ENCODE results near the gene VWF.

The VWF gene

GRCh38 chr12:6052206-6052939 lies 72.1 kb downstream of the VWF start:
- no peaks in the 10 kb centered on the region for H3K27me3 ChIP-seq (ENCODE audit: insufficient read depth, poor library complexity, severe bottlenecking)
- no peak overlapping the region for H3K27ac ChIP-seq (replicated peaks)
- no peak for DNase-seq (ENCODE audit: low read depth in 1 of 2, low spot score in 1 of 2)
- no peak overlapping the region for H3K4me3 ChIP-seq (replicated peaks; ENCODE audit: insufficient read depth, low read length)
- TF ChIP-seq POLR2AphosphoS5 (IDR thresholded peaks at IDR 0.05; ENCODE audit: low read depth) (no peak), SPI1 (IDR thresholded peaks at IDR 0.05; ENCODE audit: borderline replicate concordance, low read depth) (no peak), GABPA (IDR thresholded peaks at IDR 0.05; ENCODE audit: low read depth) (no peak)
- TF ChIP-seq, protein P1, sequence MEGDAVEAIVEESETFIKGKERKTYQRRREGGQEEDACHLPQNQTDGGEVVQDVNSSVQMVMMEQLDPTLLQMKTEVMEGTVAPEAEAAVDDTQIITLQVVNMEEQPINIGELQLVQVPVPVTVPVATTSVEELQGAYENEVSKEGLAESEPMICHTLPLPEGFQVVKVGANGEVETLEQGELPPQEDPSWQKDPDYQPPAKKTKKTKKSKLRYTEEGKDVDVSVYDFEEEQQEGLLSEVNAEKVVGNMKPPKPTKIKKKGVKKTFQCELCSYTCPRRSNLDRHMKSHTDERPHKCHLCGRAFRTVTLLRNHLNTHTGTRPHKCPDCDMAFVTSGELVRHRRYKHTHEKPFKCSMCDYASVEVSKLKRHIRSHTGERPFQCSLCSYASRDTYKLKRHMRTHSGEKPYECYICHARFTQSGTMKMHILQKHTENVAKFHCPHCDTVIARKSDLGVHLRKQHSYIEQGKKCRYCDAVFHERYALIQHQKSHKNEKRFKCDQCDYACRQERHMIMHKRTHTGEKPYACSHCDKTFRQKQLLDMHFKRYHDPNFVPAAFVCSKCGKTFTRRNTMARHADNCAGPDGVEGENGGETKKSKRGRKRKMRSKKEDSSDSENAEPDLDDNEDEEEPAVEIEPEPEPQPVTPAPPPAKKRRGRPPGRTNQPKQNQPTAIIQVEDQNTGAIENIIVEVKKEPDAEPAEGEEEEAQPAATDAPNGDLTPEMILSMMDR (IDR thresholded peaks at IDR 0.05; ENCODE audit: insufficient read depth, low read length): no peak
- TF ChIP-seq, protein P2, sequence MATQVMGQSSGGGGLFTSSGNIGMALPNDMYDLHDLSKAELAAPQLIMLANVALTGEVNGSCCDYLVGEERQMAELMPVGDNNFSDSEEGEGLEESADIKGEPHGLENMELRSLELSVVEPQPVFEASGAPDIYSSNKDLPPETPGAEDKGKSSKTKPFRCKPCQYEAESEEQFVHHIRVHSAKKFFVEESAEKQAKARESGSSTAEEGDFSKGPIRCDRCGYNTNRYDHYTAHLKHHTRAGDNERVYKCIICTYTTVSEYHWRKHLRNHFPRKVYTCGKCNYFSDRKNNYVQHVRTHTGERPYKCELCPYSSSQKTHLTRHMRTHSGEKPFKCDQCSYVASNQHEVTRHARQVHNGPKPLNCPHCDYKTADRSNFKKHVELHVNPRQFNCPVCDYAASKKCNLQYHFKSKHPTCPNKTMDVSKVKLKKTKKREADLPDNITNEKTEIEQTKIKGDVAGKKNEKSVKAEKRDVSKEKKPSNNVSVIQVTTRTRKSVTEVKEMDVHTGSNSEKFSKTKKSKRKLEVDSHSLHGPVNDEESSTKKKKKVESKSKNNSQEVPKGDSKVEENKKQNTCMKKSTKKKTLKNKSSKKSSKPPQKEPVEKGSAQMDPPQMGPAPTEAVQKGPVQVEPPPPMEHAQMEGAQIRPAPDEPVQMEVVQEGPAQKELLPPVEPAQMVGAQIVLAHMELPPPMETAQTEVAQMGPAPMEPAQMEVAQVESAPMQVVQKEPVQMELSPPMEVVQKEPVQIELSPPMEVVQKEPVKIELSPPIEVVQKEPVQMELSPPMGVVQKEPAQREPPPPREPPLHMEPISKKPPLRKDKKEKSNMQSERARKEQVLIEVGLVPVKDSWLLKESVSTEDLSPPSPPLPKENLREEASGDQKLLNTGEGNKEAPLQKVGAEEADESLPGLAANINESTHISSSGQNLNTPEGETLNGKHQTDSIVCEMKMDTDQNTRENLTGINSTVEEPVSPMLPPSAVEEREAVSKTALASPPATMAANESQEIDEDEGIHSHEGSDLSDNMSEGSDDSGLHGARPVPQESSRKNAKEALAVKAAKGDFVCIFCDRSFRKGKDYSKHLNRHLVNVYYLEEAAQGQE (IDR thresholded peaks at IDR 0.05; ENCODE audit: insufficient replicate concordance, low read depth): no peak

- TF ChIP-seq SPI1 (IDR thresholded peaks at IDR 0.05; ENCODE audit: borderline replicate concordance, low read depth): no peak
- no peak for DNase-seq (ENCODE audit: low read depth in 1 of 2, low spot score in 1 of 2)
- no peak overlapping the region for H3K4me3 ChIP-seq (replicated peaks; ENCODE audit: insufficient read depth, low read length)
- H3K27me3 ChIP-seq (ENCODE audit: insufficient read depth, poor library complexity, severe bottlenecking): no peaks in the 10 kb centered on the region
- no peak overlapping the region for H3K27ac ChIP-seq (replicated peaks)
Measured at GRCh38 chr12:6049992-6050391, 74.5 kb downstream of the VWF start.

- no peak overlapping the region for H3K4me3 ChIP-seq (replicated peaks; ENCODE audit: insufficient read depth, low read length)
- no peak for TF ChIP-seq POLR2AphosphoS5 (IDR thresholded peaks at IDR 0.05; ENCODE audit: low read depth)
- TF ChIP-seq, protein P2 (IDR thresholded peaks at IDR 0.05; ENCODE audit: insufficient replicate concordance, low read depth): no peak
- TF ChIP-seq GABPA (IDR thresholded peaks at IDR 0.05; ENCODE audit: low read depth): no peak
- TF ChIP-seq, protein P1 (IDR thresholded peaks at IDR 0.05; ENCODE audit: insufficient read depth, low read length): no peak
- no peak for TF ChIP-seq SPI1 (IDR thresholded peaks at IDR 0.05; ENCODE audit: borderline replicate concordance, low read depth)
- no peak overlapping the region for H3K27ac ChIP-seq (replicated peaks)
- no peaks in the 10 kb centered on the region for H3K27me3 ChIP-seq (ENCODE audit: insufficient read depth, poor library complexity, severe bottlenecking)
- DNase-seq (ENCODE audit: low read depth in 1 of 2, low spot score in 1 of 2): no peak
Measured at GRCh38 chr12:6049587-6049986, 74.9 kb downstream of the VWF start.

DNA sequence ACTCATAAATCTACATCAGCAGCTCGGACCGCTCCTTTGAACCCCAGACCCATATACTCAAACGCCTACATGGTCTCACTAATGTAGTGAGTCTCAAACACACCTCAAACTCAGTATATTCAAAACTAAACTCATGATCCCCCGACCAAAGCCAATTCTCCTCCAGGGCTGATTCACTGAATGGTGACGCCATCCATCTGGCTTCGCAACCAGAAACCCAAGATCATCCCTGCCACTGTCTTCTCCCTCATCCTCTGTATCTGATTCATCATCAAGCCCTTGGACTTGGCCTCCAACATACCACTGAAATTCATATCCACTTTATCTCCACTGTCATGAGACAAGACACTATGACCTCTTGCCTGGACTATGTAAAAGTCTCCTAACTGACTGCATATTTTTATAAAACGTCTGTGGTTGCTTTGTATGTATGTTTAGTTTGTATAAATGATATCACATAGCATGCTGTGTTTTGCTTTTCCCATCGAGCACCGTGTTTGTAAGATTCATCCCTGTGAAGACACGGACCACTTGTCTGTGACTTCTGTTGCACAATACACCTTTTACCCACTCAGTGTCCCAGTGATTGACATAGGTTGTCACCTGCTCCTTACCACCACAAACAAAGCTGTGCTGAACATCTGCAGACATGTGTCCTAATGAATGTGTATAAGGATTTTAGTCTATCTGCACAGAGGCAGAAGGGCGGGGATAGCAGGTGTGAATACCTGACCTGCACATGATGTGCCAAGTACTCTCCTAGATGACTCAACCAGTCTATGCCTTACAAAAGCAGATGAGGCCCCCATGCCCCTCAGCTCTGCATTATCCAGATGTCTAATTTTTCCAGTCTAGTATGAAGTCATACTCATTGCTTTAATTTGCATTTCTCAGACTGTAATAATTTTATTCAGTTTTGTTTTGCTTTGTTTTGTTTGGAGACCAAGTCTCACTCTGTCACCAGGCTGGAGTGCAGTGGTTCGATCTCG lies 76.9 kb downstream of the VWF start:
- H3K27me3 ChIP-seq (ENCODE audit: insufficient read depth, poor library complexity, severe bottlenecking): no peaks in the 10 kb centered on the region
- TF ChIP-seq, protein P2 (IDR thresholded peaks at IDR 0.05; ENCODE audit: insufficient replicate concordance, low read depth): no peak
- no peak for TF ChIP-seq GABPA (IDR thresholded peaks at IDR 0.05; ENCODE audit: low read depth)
- TF ChIP-seq, protein P1 (IDR thresholded peaks at IDR 0.05; ENCODE audit: insufficient read depth, low read length): no peak
- no peak for TF ChIP-seq POLR2AphosphoS5 (IDR thresholded peaks at IDR 0.05; ENCODE audit: low read depth)
- no peak for TF ChIP-seq SPI1 (IDR thresholded peaks at IDR 0.05; ENCODE audit: borderline replicate concordance, low read depth)
- H3K27ac ChIP-seq (replicated peaks): no peak overlapping the region
- no peak overlapping the region for H3K4me3 ChIP-seq (replicated peaks; ENCODE audit: insufficient read depth, low read length)
- no peak for DNase-seq (ENCODE audit: low read depth in 1 of 2, low spot score in 1 of 2)
